ES-I3 (cell line): ENCODE results near the gene BEND5.

Source experiments
- H3K36me3 ChIP-seq: 2 replicates; pipeline ENCODE4 v1.6.1; 2013; ENCODE audit warnings: mild to moderate bottlenecking, low read length, control low read depth, moderate library complexity; ENCODE audit not compliant: insufficient read depth
- H3K4me1 ChIP-seq: 2 replicates; pipeline ENCODE4 v1.6.1; 2013; ENCODE audit warnings: mild to moderate bottlenecking, control low read depth, low read length; ENCODE audit not compliant: insufficient read depth
- H3K9ac ChIP-seq: 2 replicates; pipeline ENCODE4 v1.6.1; 2013; ENCODE audit warnings: low read depth, mild to moderate bottlenecking, low read length, moderate library complexity
- H3K9me3 ChIP-seq: 2 replicates; pipeline ENCODE4 v1.6.1; 2013; ENCODE audit warnings: mild to moderate bottlenecking, low read length, moderate library complexity; ENCODE audit not compliant: control insufficient read depth, insufficient read depth

Gene BEND5

GRCh38 chr1:48692235-48692634 lies 84.5 kb downstream of the BEND5 start:
- Histone ChIP-seq H3K4me1 (peaks cover 15% of the 10 kb centered on the region), H3K9ac (no peak overlapping the region), H3K36me3 (no peaks in the 10 kb centered on the region), H3K9me3 (no peaks in the 10 kb centered on the region)

DNA sequence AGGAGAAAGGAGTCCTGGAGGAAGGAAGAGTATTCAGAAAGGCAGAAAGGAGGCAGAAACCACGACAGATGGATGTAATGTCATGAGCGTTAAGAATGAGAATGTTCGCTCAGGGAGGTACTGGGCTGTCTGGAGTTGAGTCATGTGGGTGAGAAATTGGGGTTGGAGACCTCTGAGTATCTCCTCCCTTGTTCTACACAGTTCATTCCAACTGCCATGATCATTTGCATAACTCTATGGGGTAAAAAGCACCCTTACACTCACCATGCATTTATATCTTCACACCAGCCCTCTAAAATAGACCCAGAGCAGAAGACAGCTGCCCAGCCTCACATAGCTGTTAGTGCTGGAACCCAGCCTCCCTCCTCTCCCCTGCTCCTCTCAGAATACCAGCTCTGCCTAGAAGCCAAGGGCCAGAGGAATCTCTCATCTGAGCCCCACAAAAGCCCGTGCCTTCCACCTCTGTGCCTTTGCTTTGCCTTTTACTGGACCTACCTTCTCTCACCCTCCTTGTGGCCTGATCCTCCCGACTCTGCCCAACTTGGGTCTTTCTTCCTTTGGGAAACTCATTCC lies 85.2 kb downstream of the BEND5 start:
- no peaks in the 10 kb centered on the region for H3K36me3 ChIP-seq
- peaks cover 15% of the 10 kb centered on the region for H3K4me1 ChIP-seq

GRCh38 chr1:48688102-48688760 lies 88.5 kb downstream of the BEND5 start:
- Histone ChIP-seq H3K9me3 (no peaks in the 10 kb centered on the region), H3K9ac (no peak overlapping the region), H3K4me1 (peaks cover 10% of the 10 kb centered on the region), H3K36me3 (no peaks in the 10 kb centered on the region)

More for the DNA sequence above, 85.2 kb downstream of the BEND5 start:
- no peaks in the 10 kb centered on the region for H3K9me3 ChIP-seq
- H3K9ac ChIP-seq: no peak overlapping the region

DNA sequence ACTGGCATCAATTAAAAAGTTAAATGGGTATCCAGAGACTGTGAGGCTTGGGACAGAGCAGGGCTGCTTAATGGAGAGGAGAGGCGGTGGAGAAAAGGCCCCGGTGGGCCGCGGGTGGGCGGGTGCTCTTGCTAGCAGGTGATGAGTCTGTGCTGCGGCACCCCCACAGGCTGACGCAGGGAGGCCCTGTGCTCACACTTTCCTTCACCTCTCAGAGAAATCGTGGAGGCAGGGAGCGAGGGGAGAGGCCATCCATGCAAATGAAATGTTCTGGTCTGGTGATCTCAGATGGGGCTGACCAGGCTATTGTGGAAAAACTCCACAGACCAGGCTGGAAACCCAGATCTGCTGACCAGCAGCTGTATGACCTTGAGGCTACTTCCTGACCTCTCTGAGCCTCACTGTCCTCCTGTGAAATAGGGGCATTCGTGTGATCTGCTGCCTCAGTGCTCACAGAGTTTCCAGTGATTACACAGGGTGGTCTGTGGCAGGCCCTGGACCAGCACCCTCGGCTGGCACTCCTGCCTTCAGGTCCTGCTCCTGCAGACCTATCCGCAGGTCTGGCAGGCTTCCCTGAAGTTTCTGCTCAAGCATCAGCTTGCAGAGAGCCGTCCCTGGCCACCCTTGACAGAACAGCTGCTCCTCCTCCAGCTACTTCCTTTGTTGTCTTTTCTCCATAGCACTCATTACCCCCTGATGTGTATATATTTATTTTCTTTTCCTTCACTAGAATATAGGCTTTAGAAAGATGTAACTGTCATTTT lies 89.2 kb downstream of the BEND5 start:
- no peaks in the 10 kb centered on the region for H3K9me3 ChIP-seq
- no peaks in the 10 kb centered on the region for H3K36me3 ChIP-seq
- H3K4me1 ChIP-seq: peaks cover 10% of the 10 kb centered on the region
- H3K9ac ChIP-seq: no peak overlapping the region

DNA sequence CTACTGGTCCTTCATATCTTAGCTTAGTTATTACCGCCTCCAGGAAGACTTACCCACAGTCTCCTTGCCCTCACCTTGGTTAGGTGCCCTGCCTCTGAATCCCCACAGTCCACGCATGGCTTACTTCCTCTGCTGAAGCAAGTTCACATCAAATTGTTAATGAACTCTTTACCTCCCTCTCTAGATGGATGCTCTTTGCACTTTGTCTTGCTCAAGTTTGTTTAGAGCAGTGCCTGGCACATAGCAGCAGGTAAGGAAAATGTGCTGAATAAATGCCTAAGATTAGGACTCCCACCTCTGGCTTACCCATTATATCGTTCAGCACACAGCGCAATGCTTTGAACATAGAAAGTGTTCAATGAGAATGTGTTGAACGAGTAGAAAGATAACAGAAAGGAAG lies 90.5 kb downstream of the BEND5 start:
- H3K9ac ChIP-seq: no peak overlapping the region
- no peaks in the 10 kb centered on the region for H3K9me3 ChIP-seq
- peaks cover 14% of the 10 kb centered on the region for H3K4me1 ChIP-seq
- no peaks in the 10 kb centered on the region for H3K36me3 ChIP-seq

GRCh38 chr1:48684381-48684780 lies 92.3 kb downstream of the BEND5 start:
- peaks cover 17% of the 10 kb centered on the region for H3K4me1 ChIP-seq
- H3K9ac ChIP-seq: no peak overlapping the region

DNA sequence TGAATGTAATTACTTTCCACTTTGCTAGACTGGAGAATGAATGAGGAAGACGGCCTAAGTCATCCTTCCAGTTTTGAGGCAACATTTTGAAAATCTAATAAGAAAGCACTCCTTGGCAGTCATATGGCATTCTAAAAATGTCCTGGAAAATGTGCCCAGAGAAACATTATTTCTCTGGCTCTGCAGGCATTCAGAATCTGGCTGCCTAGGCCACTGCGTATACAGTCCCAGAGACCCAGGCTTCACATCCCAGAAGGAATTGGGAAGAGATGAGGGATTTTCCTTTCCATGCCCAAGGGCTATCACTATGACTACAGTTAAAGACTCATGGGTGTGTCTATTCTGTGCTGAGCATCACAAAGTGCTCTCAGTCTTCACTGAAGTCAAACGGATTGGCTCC lies 92.9 kb downstream of the BEND5 start:
- H3K4me1 ChIP-seq: peaks cover 17% of the 10 kb centered on the region
- H3K9ac ChIP-seq: no peak overlapping the region
- H3K9me3 ChIP-seq: no peaks in the 10 kb centered on the region
- H3K36me3 ChIP-seq: no peaks in the 10 kb centered on the region

More at GRCh38 chr1:48684381-48684780, 92.3 kb downstream of the BEND5 start:
- H3K9me3 ChIP-seq: no peaks in the 10 kb centered on the region
- H3K36me3 ChIP-seq: no peaks in the 10 kb centered on the region

GRCh38 chr1:48681476-48682305 lies 95.0 kb downstream of the BEND5 start:
- H3K9me3 ChIP-seq: no peaks in the 10 kb centered on the region
- no peak overlapping the region for H3K9ac ChIP-seq
- no peaks in the 10 kb centered on the region for H3K36me3 ChIP-seq
- peaks cover 8% of the 10 kb centered on the region for H3K4me1 ChIP-seq

DNA sequence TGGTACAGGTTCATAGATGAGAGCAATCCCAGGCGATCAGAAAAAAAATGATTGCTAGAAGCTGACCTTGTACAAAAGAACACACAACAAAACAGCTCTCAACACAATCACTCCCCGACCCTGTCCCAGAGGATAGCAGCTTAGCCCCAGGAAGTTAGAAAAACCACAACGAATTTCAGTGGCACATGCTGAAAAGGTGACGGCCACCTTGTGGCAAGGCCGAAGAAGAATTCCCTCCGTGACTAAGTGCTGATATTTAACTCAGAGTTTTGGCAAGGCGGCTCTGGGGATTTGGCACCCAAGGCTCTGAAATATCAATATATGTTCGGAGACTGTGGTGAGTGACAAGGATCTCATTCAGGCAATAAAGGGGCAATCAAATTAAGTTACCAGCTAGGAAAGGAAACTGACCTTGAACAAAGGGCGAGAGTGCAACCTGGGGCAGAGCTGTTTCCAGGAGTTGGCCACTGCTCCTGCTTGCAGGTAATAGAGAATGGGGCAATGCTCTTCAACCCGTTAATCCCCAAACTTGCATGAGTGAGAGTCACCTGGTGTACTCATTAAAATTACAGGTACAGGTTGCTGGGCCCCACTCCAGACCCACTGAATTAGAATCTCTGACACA lies 96.2 kb downstream of the BEND5 start:
- Histone ChIP-seq H3K9ac (no peak overlapping the region), H3K9me3 (no peaks in the 10 kb centered on the region), H3K36me3 (no peaks in the 10 kb centered on the region), H3K4me1 (peaks cover 8% of the 10 kb centered on the region)

DNA sequence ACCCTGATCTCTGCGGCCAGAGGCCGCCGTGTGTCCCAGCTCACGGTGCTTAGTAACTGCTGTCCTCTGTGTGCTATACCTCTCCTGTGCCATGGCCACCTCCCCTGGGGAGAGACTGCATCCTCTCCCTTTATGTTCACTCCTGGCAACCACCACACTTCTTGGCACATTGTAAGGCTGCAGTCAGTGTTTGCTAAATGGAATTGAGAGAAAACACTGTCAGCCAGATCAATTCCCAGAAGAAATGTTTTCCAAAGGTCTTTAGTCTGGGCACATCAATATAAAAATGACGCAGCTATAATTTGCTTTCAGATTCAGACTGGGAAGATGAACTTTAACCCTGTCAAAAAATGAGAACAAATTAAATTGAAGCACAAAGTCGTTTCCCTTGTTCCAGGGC lies 96.8 kb downstream of the BEND5 start:
- Histone ChIP-seq H3K36me3 (no peaks in the 10 kb centered on the region), H3K4me1 (peaks cover 11% of the 10 kb centered on the region), H3K9ac (no peak overlapping the region), H3K9me3 (no peaks in the 10 kb centered on the region)

DNA sequence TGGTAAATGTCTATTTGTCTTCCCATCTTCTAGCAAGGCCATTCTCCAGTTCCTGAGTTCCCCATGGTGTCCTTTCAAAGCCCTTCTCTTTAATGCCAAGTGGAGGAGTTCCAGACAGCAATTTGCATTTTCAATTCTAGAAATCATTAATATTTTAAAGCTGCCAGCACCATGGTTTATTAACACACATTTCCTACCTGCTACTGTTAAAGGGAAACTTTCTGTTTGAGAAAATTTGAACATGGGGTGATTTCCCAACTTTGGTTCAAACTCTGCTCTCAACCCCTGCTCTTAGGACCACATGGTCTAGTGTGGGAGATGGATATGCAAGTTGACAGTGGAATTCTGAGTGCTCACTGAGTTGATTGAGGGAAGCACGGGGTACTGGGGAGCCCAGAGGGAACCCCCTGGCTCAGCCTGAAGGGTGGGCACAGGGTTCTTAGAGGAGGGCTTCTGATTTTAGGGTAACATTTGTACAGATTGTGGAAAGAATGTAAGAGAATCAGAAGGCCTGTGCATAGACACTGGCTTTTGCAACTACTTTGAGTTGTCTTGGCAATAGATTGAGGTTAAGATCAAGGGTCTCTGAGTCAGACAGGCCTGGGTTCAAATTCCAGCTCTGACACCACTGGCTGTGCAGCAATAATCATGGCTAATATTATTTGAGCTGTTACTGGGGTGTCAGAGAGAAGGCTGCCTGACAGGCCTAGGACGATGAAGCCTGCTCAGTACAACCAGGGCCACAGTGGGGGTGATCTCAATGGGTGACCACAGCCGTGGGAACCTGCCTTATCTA lies 97.8 kb downstream of the BEND5 start:
- Histone ChIP-seq H3K36me3 (no peaks in the 10 kb centered on the region), H3K9me3 (no peaks in the 10 kb centered on the region), H3K9ac (no peak overlapping the region), H3K4me1 (peaks cover 11% of the 10 kb centered on the region)
